Panc1 (cell line): ENCODE measurements around the gene RTP5. TPM values are rescaled to one million over a fixed set of nuclear protein-coding genes. Genes with fewer than 3 reads are reported as not detected.
"Not testable (repeated sequence)": the region's sequence is repeated elsewhere in the genome, so short reads cannot be mapped to it uniquely, and the experiment has no call there.

Experiments
- ATAC-seq: fragments of 200-7000 bp; cut with Tn5 transposase; 2 replicates; pipeline ENCODE4 v1.9.1; 2020; ENCODE audit warnings: mild to moderate bottlenecking, moderate library complexity
- BruUV-seq: library from RNA; stranded (reverse); fragments of 400-500 nt; replicated peaks from 2 replicates; lab custom pipeline; 2021; lab: Mats Ljungman, UMichigan
- CTCF ChIA-PET: fragments of 300-600 bp; sonication (Branson Sonifier 250); formaldehyde crosslinking; loops from one replicate; lab custom pipeline; 2022; ENCODE audit warnings: antibody characterized with exemption; lab: Charles Lee
- POLR2A ChIA-PET: fragments of 300-600 bp; sonication (Branson Sonifier 250); formaldehyde crosslinking; loops from one replicate; lab custom pipeline; 2022; ENCODE audit warnings: antibody characterized with exemption; lab: Charles Lee
- DNase-seq: peaks from one replicate; pipeline ENCODE4 v3.0.0-alpha.2; 2010; ENCODE audit warnings: low read depth, low spot score
- H3K27ac ChIP-seq: 2 replicates; pipeline ENCODE4 v1.5.1; 2011; ENCODE audit warnings: mild to moderate bottlenecking, low read length, inconsistent platforms
- H3K27me3 ChIP-seq: fragments of 200-500 bp; sonication (Bioruptor generic); 2 replicates; pipeline ENCODE4 v1.6.0; 2014; ENCODE audit warnings: low read length, inconsistent platforms; ENCODE audit not compliant: control insufficient read depth, insufficient read depth
- H3K36me3 ChIP-seq: fragments of 200-500 bp; sonication (Bioruptor generic); 2 replicates; pipeline ENCODE4 v1.5.1; 2014; ENCODE audit warnings: inconsistent platforms, mild to moderate bottlenecking, low read length, moderate library complexity; ENCODE audit not compliant: control insufficient read depth, insufficient read depth
- H3K4me1 ChIP-seq: 2 replicates; pipeline ENCODE4 v1.5.1; 2011; ENCODE audit warnings: inconsistent platforms, mild to moderate bottlenecking, low read length, moderate library complexity; ENCODE audit not compliant: control insufficient read depth, insufficient read depth
- H3K4me3 ChIP-seq, 2 experiments: 2 replicates each; pipeline ENCODE4 v1.5.1; 2011 to 2012; ENCODE audit warnings: low read depth in 2 of 2, low read length in 2 of 2, mild to moderate bottlenecking in 2 of 2, inconsistent platforms in 1 of 2, moderate library complexity in 1 of 2
- H3K9me3 ChIP-seq: fragments of 200-500 bp; sonication (Bioruptor generic); 2 replicates; pipeline ENCODE4 v1.5.1; 2014; ENCODE audit warnings: low read depth, mild to moderate bottlenecking, inconsistent platforms, low read length, moderate library complexity; ENCODE audit not compliant: control insufficient read depth, insufficient read depth
- CTCF ChIP-seq: fragments of 450-650 bp; IDR thresholded peaks from 2 replicates; pipeline ENCODE4 v1.5.1; 2017; ENCODE audit warnings: mild to moderate bottlenecking
- POLR2AphosphoS5 ChIP-seq: IDR thresholded peaks from 2 replicates; pipeline ENCODE4 v1.6.1; 2012; ENCODE audit warnings: mild to moderate bottlenecking, low read depth, low read length, moderate library complexity
- SIN3A ChIP-seq: IDR thresholded peaks from 2 replicates; pipeline ENCODE4 v1.6.1; 2012; ENCODE audit warnings: low read depth, mild to moderate bottlenecking, low read length, moderate library complexity, borderline replicate concordance; ENCODE audit not compliant: insufficient read depth
- TCF7L2 ChIP-seq: IDR thresholded peaks from 2 replicates; pipeline ENCODE4 v1.6.1; 2011; ENCODE audit warnings: mild to moderate bottlenecking, low read depth, low read length, inconsistent platforms
- in situ Hi-C: cut with HindIII; loops from 2 replicates; pipeline ENCODE4 v1.10.0; 2016; ENCODE audit warnings: low sequenced_read_pairs, low pct_unique_long_range_greater_than_20kb
- intact Hi-C: fragments of 100-400 bp; cut with micrococcal nuclease; formaldehyde crosslinking; loops from one replicate; pipeline ENCODE4 v1.10.0; 2022; ENCODE audit not compliant: unreplicated experiment
- total RNA-seq: library from RNA; stranded (reverse); gene quantifications from one replicate; pipeline ENCODE4 v1.2.1, GENCODE V29; 2021; ENCODE audit not compliant: unreplicated experiment
- TF ChIP-seq, protein P1 (sequence below), 2 experiments: IDR thresholded peaks; 2 replicates each; pipeline ENCODE4 v1.6.1; 2011 to 2012; ENCODE audit warnings: low read depth in 2 of 2, control low read depth in 1 of 2, low read length in 1 of 2, mild to moderate bottlenecking in 1 of 2, moderate library complexity in 1 of 2; ENCODE audit not compliant: insufficient read depth in 1 of 2

Gene RTP5
- total RNA-seq, 1 experiment from 2014 or later = not detected

GRCh38 chr2:241821460-241822263, 47.9 kb upstream of the RTP5 start:
- H3K27me3 ChIP-seq = no peaks in the 10 kb centered on the region
- H3K4me3 ChIP-seq = no peak overlapping the region
- in situ Hi-C loops (no loop called here), intact Hi-C loops (no loop called here)
- H3K27ac ChIP-seq = no peak overlapping the region
- H3K9me3 ChIP-seq = no peaks in the 10 kb centered on the region
- DNase-seq = no peak
- BruUV-seq = no TSS peak
- CTCF ChIA-PET = no interaction called here
- ATAC-seq = no peak
- 0 out of 2 replicates have a peak, but pooled peaks cover 3% of the 10 kb centered on the region for H3K4me1 ChIP-seq
- H3K36me3 ChIP-seq = no peaks in the 10 kb centered on the region
- TF ChIP-seq SIN3A (no peak), CTCF (no peak), TCF7L2 (no peak), POLR2AphosphoS5 (no peak)
- TF ChIP-seq, protein P1, sequence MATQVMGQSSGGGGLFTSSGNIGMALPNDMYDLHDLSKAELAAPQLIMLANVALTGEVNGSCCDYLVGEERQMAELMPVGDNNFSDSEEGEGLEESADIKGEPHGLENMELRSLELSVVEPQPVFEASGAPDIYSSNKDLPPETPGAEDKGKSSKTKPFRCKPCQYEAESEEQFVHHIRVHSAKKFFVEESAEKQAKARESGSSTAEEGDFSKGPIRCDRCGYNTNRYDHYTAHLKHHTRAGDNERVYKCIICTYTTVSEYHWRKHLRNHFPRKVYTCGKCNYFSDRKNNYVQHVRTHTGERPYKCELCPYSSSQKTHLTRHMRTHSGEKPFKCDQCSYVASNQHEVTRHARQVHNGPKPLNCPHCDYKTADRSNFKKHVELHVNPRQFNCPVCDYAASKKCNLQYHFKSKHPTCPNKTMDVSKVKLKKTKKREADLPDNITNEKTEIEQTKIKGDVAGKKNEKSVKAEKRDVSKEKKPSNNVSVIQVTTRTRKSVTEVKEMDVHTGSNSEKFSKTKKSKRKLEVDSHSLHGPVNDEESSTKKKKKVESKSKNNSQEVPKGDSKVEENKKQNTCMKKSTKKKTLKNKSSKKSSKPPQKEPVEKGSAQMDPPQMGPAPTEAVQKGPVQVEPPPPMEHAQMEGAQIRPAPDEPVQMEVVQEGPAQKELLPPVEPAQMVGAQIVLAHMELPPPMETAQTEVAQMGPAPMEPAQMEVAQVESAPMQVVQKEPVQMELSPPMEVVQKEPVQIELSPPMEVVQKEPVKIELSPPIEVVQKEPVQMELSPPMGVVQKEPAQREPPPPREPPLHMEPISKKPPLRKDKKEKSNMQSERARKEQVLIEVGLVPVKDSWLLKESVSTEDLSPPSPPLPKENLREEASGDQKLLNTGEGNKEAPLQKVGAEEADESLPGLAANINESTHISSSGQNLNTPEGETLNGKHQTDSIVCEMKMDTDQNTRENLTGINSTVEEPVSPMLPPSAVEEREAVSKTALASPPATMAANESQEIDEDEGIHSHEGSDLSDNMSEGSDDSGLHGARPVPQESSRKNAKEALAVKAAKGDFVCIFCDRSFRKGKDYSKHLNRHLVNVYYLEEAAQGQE (IDR thresholded peaks at IDR 0.05; ENCODE audit: insufficient read depth in 1 of 2, low read depth in 2 of 2, low read length in 1 of 2) = no peak
- POLR2A ChIA-PET = no interaction called here

GRCh38 chr2:241822264-241822623, 47.3 kb upstream of the RTP5 start:
- no TSS peak for BruUV-seq
- Histone ChIP-seq H3K4me1 (no peaks in the 10 kb centered on the region), H3K9me3 (no peaks in the 10 kb centered on the region), H3K27me3 (no peaks in the 10 kb centered on the region), H3K36me3 (no peaks in the 10 kb centered on the region), H3K27ac (no peak overlapping the region), H3K4me3 (no peak overlapping the region)
- ChIA-PET POLR2A (no interaction called here), CTCF (no interaction called here)
- ATAC-seq (no peak), DNase-seq (no peak)
- intact Hi-C loops = no loop called here
- in situ Hi-C loops = no loop called here
- TF ChIP-seq POLR2AphosphoS5 (no peak), TCF7L2 (no peak), CTCF (no peak), SIN3A (no peak)
- TF ChIP-seq, protein P1 (IDR thresholded peaks at IDR 0.05; ENCODE audit: insufficient read depth in 1 of 2, low read depth in 2 of 2, low read length in 1 of 2) = no peak

- BruUV-seq, ATAC-seq, intact Hi-C loops, H3K4me3 ChIP-seq, CTCF ChIA-PET, H3K27me3 ChIP-seq, H3K9me3 ChIP-seq, H3K27ac ChIP-seq, in situ Hi-C loops, DNase-seq, POLR2A ChIA-PET, H3K4me1 ChIP-seq, H3K36me3 ChIP-seq: not testable (repeated sequence)
Measured at GRCh38 chr2:241823531-241824437, 45.7 kb upstream of the RTP5 start.
